Fibroblast of skin of back (primary cell): ENCODE measurements around the gene PCSK5.

Experiments
- DNase-seq: peaks from one replicate; pipeline ENCODE4 v3.0.0-alpha.2; 2013

Gene PCSK5

DNA sequence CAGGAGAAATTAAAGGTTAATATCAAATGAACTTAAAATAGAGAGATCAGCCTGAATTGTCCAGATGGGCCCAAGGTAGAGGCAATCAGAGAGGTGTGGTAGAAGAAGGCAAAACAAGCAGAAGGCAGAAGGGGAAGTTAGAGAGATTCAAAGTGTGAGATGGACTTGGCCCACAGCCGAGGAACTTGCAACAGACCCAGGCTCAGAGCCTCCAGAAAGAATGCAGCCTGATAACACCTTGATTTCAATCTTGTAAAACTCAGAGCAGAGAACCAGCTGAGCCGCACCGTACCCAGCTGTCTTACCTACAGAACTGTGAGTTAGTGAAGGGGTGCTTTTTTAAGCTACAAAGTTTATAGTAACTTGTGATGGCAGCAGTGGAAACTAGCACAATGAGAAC, 312.9 kb downstream of the PCSK5 start:
- DNase-seq, result no peak

GRCh38 chr9:76206821-76207220, 316.3 kb downstream of the PCSK5 start:
- no peak for DNase-seq

DNA sequence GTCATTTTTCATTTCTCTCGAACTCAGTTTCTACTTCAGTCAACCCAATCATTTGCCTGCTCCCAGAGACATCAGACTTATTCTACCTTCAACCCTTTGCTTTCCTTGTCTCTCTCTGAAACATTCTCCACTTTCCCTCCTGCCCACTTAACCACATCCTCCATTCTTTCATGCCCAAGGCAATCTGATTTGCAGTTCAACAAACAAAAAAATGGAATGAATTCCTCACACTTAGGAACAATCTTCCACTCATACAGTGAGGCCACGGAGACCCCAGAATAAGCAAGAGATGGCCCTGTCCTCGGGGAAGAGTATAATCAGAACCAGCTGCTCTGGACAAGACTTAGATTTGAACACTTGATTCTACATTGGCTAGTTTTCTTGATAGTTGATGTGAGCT, 323.3 kb downstream of the PCSK5 start:
- peak; percentile 65 for DNase-seq

DNA sequence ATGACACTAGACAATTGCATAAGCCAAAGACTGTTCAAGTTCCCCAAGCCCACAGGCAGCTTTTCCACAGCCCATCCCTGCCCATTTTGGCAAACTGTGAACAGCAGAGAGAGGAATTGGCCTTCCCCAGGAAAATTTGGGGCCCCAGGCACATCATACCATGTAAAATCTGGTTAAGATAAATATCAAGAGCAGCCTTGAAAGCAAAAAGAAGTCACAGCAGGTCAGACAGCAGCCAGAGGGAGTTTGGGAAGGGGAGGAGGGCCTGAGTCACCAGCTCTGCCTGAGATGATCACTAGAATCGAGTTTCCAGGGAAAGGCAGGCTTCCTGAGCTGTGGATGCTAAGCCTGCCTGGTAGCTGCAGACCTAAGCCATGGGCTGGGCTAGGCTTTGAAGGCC, 324.6 kb downstream of the PCSK5 start:
- DNase-seq, result peak; percentile 87

DNA sequence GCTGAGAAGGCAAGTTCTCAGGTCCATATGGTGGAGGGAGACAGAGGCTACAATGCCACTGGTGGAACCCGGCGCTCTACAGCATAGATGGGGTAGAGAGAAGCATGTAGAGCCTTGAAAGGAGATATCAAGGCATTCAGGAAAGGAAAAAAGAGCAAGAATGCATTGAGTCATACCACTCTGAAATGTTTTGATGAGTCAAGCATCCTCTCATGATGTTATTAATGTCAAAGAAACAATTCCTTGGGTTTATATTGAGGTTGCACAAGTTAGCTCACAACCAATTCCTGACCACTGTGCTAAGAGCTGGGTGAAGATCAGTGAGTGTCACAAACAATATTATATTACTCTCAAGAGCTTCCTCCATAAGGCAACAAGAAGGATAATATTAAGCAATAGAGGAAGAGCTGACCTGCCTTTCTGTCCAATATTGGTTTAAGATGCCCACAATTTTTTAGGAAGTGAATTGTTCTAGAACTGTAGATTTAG, 325.7 kb downstream of the PCSK5 start:
- DNase-seq, result peak; percentile 96

DNA sequence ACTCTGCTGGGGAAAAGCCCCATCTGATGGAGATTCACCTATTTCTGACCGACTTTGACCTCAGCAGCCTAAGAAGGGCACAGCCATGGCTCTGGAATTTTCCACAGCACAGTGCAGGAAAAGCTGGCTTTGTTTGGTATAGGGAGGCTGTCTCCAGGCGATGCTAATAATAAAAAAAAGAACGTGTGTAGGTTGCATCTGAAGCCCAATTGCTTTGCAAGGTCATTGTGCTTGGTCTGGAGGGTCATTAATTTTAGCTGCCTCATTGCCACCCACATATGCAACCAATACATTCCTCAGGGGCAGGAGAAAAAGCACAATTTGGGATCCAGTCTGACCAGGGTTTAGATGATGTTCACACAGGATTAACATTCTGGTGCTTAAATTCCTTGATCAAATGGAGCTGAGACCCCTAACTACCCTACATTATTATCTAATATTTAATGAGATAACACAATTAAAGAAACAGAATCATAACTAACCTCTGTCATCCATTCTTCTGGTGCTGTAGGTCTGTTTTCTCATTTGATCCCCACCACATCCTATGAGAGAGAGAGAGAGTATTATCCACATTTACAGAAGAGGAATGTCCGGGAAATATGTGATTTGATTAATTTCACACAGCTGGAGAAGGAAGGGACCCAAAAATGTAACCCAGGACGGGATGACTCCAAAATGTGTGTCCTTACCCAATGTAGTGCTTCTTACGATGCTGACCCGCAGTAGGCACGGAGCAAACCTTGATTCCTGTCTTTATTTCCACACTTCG, 327.8 kb downstream of the PCSK5 start:
- DNase-seq, result no peak

DNA sequence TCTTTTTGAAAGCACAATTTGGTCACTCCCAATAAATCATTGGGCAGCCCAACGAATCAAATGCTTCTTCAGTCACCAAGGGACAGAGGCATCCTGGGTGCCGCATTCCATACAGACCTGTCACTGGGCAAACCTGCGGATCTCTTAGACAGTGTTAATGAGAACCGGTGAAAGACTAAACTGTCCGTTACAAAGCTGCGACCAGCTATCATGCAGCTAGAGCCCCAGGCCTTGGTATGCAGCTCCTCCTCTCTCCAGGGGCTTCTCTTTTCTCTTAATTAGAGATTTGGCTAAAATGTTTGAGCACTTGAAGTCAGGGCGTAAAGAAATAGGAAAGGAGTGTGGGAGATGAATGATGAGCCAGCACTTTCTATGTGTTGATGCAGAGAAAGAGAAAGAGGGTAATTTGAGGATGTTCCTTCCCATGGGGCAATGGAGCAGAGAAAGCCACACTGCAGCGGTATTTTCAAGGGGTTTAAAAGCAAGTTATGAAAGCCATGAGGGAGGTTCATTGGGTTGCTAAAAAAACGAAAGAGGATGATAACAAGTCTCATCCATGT, 328.5 kb downstream of the PCSK5 start:
- no peak for DNase-seq

- no peak for DNase-seq
Observed at GRCh38 chr9:76219560-76220151, 329.2 kb downstream of the PCSK5 start.

- DNase-seq, result no peak
Observed at GRCh38 chr9:76221423-76221822, 330.9 kb downstream of the PCSK5 start.

GRCh38 chr9:76223749-76224340, 333.4 kb downstream of the PCSK5 start:
- no peak for DNase-seq

DNA sequence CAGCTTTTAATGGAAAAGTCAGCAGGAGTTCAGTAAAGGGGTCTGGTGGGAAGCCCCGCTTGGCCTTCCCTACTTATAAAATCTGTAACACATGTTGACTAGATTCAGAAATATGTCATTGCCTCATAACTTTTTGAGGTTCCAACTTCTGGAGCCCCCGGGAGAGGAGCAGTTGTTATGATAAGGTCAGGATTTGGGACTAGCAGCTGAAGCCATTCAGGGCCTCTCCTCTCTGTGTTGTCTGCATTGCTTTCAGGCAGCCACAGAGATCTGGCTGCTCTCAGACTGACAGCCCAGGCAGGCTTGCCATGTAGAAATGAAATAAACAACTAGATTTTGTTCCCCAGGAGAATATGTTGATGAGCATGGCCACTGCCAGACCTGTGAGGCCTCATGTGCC, 336.7 kb downstream of the PCSK5 start:
- DNase-seq, result no peak

- DNase-seq, result no peak
Observed at GRCh38 chr9:76231001-76231400, 340.5 kb downstream of the PCSK5 start.

DNA sequence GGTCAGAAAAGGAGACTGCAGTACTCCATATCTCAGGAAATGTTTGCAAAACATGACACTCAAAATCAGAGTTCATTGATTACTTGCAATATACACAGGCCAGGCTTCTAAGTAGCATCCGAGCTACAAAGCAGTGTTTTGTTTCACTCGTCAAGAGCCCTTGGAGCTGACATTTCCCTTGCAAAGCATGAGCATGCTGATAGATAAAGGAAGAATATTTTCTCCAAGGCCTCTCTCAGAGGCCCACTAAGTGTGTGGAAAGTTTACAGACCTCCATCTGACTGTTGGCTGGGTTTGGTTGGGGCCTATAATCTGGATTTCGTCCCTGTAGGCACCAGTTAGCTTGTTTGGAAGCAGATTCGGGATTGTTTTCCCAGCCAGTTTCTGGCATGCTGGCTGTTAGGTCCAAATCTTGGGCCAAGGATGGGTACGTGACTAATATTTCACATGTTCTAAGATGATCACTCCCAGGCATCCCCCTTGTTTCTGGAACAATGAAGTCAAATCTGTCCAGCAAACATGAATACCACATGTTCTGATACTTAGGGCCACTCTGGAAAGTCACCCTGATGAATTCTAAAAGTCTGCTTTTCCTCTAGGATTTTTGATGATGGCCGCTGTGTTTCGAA, 342.5 kb downstream of the PCSK5 start:
- DNase-seq, result no peak

DNA sequence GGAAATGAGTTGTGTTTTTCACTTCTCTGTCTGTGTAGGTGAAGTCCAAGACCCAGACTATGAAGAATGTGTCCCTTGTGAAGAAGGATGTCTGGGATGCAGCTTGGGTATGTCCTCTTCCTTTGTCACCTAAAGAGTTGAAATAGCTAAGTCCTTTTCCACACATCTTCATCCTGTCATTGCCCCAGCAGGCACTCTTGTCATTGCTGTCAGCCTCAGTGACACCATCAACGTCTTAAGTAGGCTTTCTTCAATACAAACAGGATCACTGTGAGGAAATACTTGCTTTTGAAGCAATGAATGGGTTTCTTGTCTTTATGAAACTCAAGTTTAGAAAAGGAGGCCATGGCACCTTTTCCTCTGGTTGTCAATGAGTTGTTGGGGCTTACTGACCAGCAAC, 350.1 kb downstream of the PCSK5 start:
- DNase-seq, result no peak

DNA sequence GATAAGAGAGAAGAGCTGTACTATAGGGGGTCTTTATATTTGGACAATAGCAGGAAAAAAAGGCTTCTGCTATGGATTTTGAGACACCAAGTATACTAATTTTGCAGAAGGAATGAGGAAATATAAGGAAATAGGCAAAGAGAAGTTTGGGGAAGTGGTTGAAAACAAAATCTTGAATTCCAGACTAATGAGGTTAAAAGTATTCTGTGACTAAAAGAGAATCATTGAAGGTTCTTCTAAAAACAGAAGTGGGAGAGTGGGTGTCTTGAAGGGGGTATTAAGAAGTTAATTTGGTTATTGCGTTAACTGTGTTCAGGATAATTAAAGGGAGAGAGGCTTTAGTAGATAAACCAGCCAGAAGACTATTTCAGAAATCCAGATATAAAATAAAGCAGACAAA, 355.0 kb downstream of the PCSK5 start:
- no peak for DNase-seq

- DNase-seq, result no peak
Observed at GRCh38 chr9:76246680-76247079, 356.2 kb downstream of the PCSK5 start.

DNA sequence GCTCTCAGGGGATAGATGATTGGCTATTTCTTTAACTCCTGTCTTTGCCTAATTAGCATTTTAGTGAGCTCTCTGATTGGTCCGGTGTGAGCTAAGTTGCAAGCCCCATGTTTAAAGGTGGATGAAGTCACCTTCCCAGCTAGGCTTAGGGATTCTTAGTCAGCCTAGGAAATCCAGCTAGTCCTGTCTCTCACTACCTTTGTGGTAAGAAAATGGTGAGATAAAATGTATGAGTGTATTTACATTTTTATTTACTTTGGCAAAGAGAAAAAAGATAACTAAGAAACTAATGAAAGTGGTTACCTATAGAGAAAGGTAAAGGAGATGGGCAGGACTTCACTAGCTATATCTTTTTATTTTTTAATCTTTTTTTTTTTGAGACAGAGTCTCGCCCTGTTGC, 357.0 kb downstream of the PCSK5 start:
- DNase-seq, result no peak

GRCh38 chr9:76249309-76249708, 358.8 kb downstream of the PCSK5 start:
- DNase-seq, result no peak

GRCh38 chr9:76255781-76256455, 365.4 kb downstream of the PCSK5 start:
- DNase-seq, result peak; percentile 51

GRCh38 chr9:76257311-76257710, 366.8 kb downstream of the PCSK5 start:
- DNase-seq, result no peak

DNA sequence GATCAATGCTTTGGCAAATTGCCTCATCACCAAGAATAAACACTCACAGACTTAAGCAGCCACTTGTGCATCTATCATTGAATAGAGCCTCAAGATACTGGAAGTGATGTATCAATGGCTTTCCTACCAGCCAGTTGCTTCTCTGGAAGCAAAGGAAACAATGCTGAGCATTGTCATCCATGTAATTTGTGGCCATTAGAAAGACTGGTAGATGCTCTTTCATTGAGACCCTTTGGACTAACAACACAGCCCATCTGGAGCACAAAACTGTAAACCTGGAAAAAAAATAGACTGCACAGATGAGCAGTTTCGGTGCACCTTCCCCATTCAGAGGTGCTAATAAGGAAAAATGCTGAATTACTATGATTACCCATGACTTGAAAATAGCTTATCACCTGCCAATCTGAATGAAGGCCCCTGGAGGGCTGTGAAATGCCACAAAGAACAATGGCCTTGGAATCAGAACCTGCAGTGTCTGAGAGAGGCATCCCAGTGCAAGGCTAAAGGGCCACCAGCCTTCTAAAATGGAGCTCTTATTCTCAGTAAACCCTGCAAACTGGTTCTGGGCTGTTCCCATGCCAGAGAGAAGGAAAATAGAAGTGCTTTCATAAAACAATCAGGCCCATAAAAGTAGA, 376.3 kb downstream of the PCSK5 start:
- DNase-seq, result no peak

GRCh38 chr9:76267284-76267652, 376.8 kb downstream of the PCSK5 start:
- DNase-seq, result no peak
